Muscle of leg (tissue), 11 donors: ENCODE data around the gene TUFM. TPM values are rescaled to one million over a fixed set of nuclear protein-coding genes. Genes with fewer than 3 reads are reported as not detected.
"Not testable (repeated sequence)": the region's sequence is repeated elsewhere in the genome, so short reads cannot be mapped to it uniquely, and the experiment has no call there.

Experiments
- DNase-seq: peaks from one replicate; pipeline ENCODE4 v3.0.0; 2013
- H3K27ac ChIP-seq: one replicate; pipeline ENCODE4 v1.5.1; 2013; ENCODE audit warnings: mild to moderate bottlenecking, low read length, control low read depth
- H3K27me3 ChIP-seq: one replicate; pipeline ENCODE4 v1.6.1; 2013; ENCODE audit warnings: low read length; ENCODE audit not compliant: control insufficient read depth, insufficient read depth
- H3K36me3 ChIP-seq: one replicate; pipeline ENCODE4 v1.6.1; 2013; ENCODE audit warnings: low read length; ENCODE audit not compliant: control insufficient read depth, insufficient read depth
- H3K4me1 ChIP-seq: one replicate; pipeline ENCODE4 v1.6.1; 2013; ENCODE audit warnings: low read length; ENCODE audit not compliant: control insufficient read depth, insufficient read depth
- H3K4me3 ChIP-seq: one replicate; pipeline ENCODE4 v1.5.1; 2013; ENCODE audit warnings: low read length, control low read depth
- H3K9me3 ChIP-seq: replicated peaks from 2 replicates; pipeline ENCODE4 v1.6.1; 2013; ENCODE audit warnings: low read depth, low read length; ENCODE audit not compliant: control insufficient read depth
- WGBS: methylation state at CpG from one replicate; pipeline ENCODE4 v1.1.5; 2013; ENCODE audit warnings: missing lambda C conversion rate; ENCODE audit not compliant: insufficient coverage; 5-methylcytosine and 5-hydroxymethylcytosine counted together
- polyA plus RNA-seq, 8 donors: library from polyadenylated mRNA; unstranded; fragments of 120-200 nt; gene quantifications; one replicate each; pipeline versions ENCODE4 v1.2.1 to v1.2.3, GENCODE V29; 2013; ENCODE audit warnings: inconsistent platforms in 1 of 8, low replicate concordance in 1 of 8; ENCODE audit not compliant: insufficient read length in 8 of 8, insufficient read depth in 1 of 8
- total RNA-seq: library from RNA; stranded (reverse); fragments of 120-200 nt; gene quantifications from one replicate; pipeline ENCODE4 v1.2.4, GENCODE V29; 2013

TUFM gene
- total and polyA plus RNA-seq, 9 donors: 87.9 to 193 (median 161) TPM

- no peak for DNase-seq
- Histone ChIP-seq H3K4me3 (peak overlapping the region; percentile 21), H3K9me3 (no peaks in the 10 kb centered on the region), H3K27ac (peak overlapping the region; percentile 90), H3K4me1 (peaks cover 38% of the 10 kb centered on the region), H3K36me3 (peaks cover 47% of the 10 kb centered on the region), H3K27me3 (peaks cover 10% of the 10 kb centered on the region)
- 56% methylated on average over 16 of the region's 25 CpGs for WGBS
Observed at GRCh38 chr16:28883221-28883996, 37.3 kb upstream of the TUFM start.

GRCh38 chr16:28882551-28883160 lies 36.5 kb upstream of the TUFM start:
- Histone ChIP-seq H3K4me1 (peaks cover 42% of the 10 kb centered on the region), H3K4me3 (peak overlapping the region; percentile 21), H3K27me3 (peaks cover 10% of the 10 kb centered on the region), H3K27ac (peak overlapping the region; percentile 90), H3K9me3 (no peaks in the 10 kb centered on the region), H3K36me3 (peaks cover 45% of the 10 kb centered on the region)
- WGBS: 19% methylated on average over 21 of the region's 24 CpGs
- DNase-seq: peak; percentile 85

DNA sequence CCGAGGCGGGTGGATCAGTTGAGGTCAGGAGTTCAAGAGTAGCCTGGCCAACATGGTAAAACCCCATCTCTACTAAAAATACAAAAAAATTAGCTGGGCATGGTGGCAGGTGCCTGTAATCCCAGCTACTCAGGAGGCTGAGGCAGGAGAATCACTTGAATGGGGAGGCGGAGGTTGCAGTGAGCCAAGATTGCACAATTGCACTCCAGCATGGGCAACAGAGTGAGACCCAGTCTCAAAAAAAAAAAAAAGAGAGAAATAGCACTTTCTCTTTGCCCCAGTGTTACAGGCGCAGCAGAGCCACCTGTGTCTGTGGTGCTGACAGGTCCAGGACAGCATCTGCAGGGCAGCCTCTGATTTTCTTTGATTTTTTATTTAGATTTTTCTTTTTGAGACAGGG lies 35.4 kb upstream of the TUFM start:
- peaks cover 53% of the 10 kb centered on the region for H3K4me1 ChIP-seq
- peaks cover 36% of the 10 kb centered on the region for H3K36me3 ChIP-seq
- H3K4me3 ChIP-seq, H3K27me3 ChIP-seq, H3K9me3 ChIP-seq, H3K27ac ChIP-seq, DNase-seq: not testable (repeated sequence)
- 80% methylated on average over 1 of the region's 4 CpGs for WGBS

- Histone ChIP-seq H3K4me3 (peak overlapping the region; percentile 72), H3K4me1 (peaks cover 59% of the 10 kb centered on the region), H3K27me3 (peaks cover 10% of the 10 kb centered on the region), H3K36me3 (peaks cover 31% of the 10 kb centered on the region), H3K27ac (peak overlapping the region; percentile 90), H3K9me3 (no peaks in the 10 kb centered on the region)
- WGBS: no CpG with 5 or more reads among the region's 4 CpGs
- DNase-seq: no peak
Observed at GRCh38 chr16:28880955-28881354, 34.8 kb upstream of the TUFM start.

- Histone ChIP-seq H3K27ac (peak overlapping the region; percentile 90), H3K4me3 (peak overlapping the region; percentile 72)
Observed at GRCh38 chr16:28880589-28880915, 34.4 kb upstream of the TUFM start.

DNA sequence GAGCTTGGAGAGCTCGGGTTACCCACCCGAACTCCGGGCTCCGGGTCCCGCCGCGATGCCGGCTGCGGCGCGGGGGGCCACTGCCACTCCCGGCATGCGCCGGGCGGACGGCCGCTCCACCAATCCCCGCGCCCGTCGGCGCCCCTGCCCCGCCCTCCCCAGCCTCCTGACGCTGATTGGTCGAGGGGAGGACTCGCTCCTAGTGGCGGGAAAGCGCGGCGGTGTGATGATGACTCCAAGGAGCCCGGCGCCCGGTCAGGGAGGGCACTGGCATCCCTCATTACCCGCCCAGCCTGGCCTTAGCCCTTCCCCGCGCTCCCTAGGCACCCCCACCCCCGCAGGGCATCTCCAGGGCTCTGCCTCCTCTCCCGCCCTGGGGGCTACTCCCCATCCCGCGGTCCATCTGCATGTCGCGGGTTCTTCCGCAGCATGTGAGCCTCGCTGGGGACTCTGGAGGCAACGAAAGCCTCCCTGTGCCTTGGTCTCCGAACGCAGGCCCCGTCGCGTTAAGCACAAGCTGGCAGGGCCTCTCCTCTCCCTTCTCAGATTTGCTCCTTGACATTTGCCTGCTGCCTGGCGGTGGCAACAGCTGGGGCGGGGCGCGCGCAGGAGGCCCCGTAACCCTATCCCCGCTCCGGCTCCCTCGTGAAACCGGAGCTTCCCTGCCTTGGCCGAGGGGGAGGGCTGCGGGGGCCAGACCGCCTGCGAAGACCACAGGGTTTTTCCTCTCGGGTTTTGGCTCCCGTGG lies 33.9 kb upstream of the TUFM start:
- Histone ChIP-seq H3K27ac (peak overlapping the region; percentile 91), H3K4me3 (peak overlapping the region; percentile 72), H3K4me1 (peaks cover 68% of the 10 kb centered on the region), H3K9me3 (no peaks in the 10 kb centered on the region), H3K27me3 (peaks cover 10% of the 10 kb centered on the region), H3K36me3 (peaks cover 22% of the 10 kb centered on the region)
- WGBS: under 1% methylated on average over 65 of the region's 66 CpGs
- DNase-seq: peak; percentile 92

More at GRCh38 chr16:28880589-28880915, 34.4 kb upstream of the TUFM start:
- Histone ChIP-seq H3K27me3 (peaks cover 10% of the 10 kb centered on the region), H3K9me3 (no peaks in the 10 kb centered on the region), H3K4me1 (peaks cover 63% of the 10 kb centered on the region), H3K36me3 (peaks cover 27% of the 10 kb centered on the region)
- no peak for DNase-seq
- WGBS: 7% methylated on average over 10 of the region's 11 CpGs

DNA sequence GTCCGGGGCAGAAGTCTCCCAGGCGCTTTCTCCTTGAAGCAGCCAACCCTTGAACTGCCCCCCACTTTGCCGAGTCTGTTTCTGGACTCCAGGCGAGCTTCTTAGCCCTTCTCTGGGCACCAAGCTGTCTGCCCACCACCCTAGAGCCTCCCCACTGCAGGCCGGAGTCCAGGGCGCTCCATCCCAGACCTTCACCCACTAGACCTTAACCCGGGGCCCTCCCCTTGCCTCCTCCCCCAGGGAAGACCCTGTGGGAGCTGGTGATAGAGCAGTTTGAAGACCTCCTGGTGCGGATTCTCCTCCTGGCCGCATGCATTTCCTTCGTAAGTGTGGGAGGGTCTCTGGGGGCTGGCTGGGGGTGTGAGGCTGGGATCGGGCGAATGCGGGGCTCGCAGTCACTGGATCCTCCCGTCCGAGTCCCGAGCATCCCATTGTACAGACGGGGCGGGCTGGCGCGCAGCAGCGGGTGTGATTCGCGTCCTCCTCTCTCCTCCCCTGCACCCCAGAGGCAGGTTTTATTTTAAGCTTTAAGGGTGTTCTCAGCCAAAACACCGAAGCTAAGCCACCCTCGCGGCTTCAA lies 33.2 kb upstream of the TUFM start:
- 3% methylated on average over 15 of the region's 27 CpGs for WGBS
- Histone ChIP-seq H3K36me3 (peaks cover 22% of the 10 kb centered on the region), H3K27ac (peak overlapping the region; percentile 91), H3K9me3 (no peaks in the 10 kb centered on the region), H3K4me1 (peaks cover 73% of the 10 kb centered on the region), H3K4me3 (peak overlapping the region; percentile 72), H3K27me3 (peaks cover 10% of the 10 kb centered on the region)
- DNase-seq: no peak

- H3K4me1 ChIP-seq: peaks cover 70% of the 10 kb centered on the region
- H3K27ac ChIP-seq: peak within 1 kb of the TSS; percentile 91
- 56% methylated on average over 8 of the region's 25 CpGs for WGBS
- H3K9me3 ChIP-seq: no peaks in the 10 kb centered on the region
- H3K4me3 ChIP-seq: peak within 1 kb of the TSS; percentile 72
- peaks cover 7% of the 10 kb centered on the region for H3K27me3 ChIP-seq
- peaks cover 22% of the 10 kb centered on the region for H3K36me3 ChIP-seq
- peak; percentile 52 for DNase-seq
Observed at GRCh38 chr16:28878083-28878926, 32.2 kb upstream of the TUFM start, which contains the start of gene ATP2A1. Gene ATP2A1, plus strand, starts transcription at chr16:28878488. Its CDS starts 184 bp downstream, at chr16:28878672.

- Histone ChIP-seq H3K9me3 (no peaks in the 10 kb centered on the region), H3K27me3 (peaks cover 5% of the 10 kb centered on the region), H3K4me3 (peak overlapping the region; percentile 72), H3K36me3 (peaks cover 28% of the 10 kb centered on the region), H3K4me1 (peaks cover 64% of the 10 kb centered on the region), H3K27ac (peak overlapping the region; percentile 91)
- no CpG with 5 or more reads among the region's 2 CpGs for WGBS
- no peak for DNase-seq
Observed at GRCh38 chr16:28877655-28878000, 31.5 kb upstream of the TUFM start.
